Fibroblast of gingiva (primary cell): ENCODE results near the gene IRS1.

Experiments
- DNase-seq: peaks from one replicate; pipeline ENCODE4 v3.0.0-alpha.2; 2011; ENCODE audit warnings: low read depth

The IRS1 gene

GRCh38 chr2:226754821-226755604 is 44.6 kb downstream of the IRS1 start:
- DNase-seq = peak; percentile 92

- no peak for DNase-seq
These were observed 46.7 kb downstream of the IRS1 start for GRCh38 chr2:226752887-226753286.

GRCh38 chr2:226747288-226747687 is 52.3 kb downstream of the IRS1 start:
- DNase-seq = no peak

- DNase-seq = peak; percentile 48
These were observed 53.3 kb downstream of the IRS1 start for GRCh38 chr2:226746196-226746800.

GRCh38 chr2:226743915-226744314 is 55.7 kb downstream of the IRS1 start:
- DNase-seq = peak; percentile 43

GRCh38 chr2:226742347-226742746 is 57.3 kb downstream of the IRS1 start:
- peak; percentile 83 for DNase-seq

GRCh38 chr2:226740039-226740648 is 59.5 kb downstream of the IRS1 start:
- DNase-seq = no peak

GRCh38 chr2:226739545-226740030 is 60.0 kb downstream of the IRS1 start:
- DNase-seq = no peak

GRCh38 chr2:226738821-226739544 is 60.6 kb downstream of the IRS1 start:
- DNase-seq = peak; percentile 38

- DNase-seq = no peak
These were observed 61.3 kb downstream of the IRS1 start for GRCh38 chr2:226738191-226738820.

- DNase-seq = no peak
These were observed 63.2 kb downstream of the IRS1 start for GRCh38 chr2:226736382-226736781.

- DNase-seq = no peak
These were observed 65.6 kb downstream of the IRS1 start for GRCh38 chr2:226733927-226734564.

GRCh38 chr2:226733189-226733858 is 66.3 kb downstream of the IRS1 start:
- DNase-seq = no peak

- no peak for DNase-seq
These were observed 67.0 kb downstream of the IRS1 start for GRCh38 chr2:226732478-226733188.

GRCh38 chr2:226730481-226730880 is 69.1 kb downstream of the IRS1 start:
- peak; percentile 63 for DNase-seq

GRCh38 chr2:226728996-226729395 is 70.6 kb downstream of the IRS1 start:
- no peak for DNase-seq

- no peak for DNase-seq
These were observed 72.4 kb downstream of the IRS1 start for GRCh38 chr2:226727251-226727650.

GRCh38 chr2:226726546-226726945 is 73.1 kb downstream of the IRS1 start:
- no peak for DNase-seq

GRCh38 chr2:226725126-226725860 is 74.3 kb downstream of the IRS1 start:
- DNase-seq = peak; percentile 57
